SK-N-SH treated with all-trans-retinoic acid at 6 μM for 48 hours (cell line): ENCODE results near the gene RNF114.

ENCODE experiments used
- ATAC-seq: fragments of 200-7000 bp; cut with Tn5 transposase; 3 replicates; pipeline ENCODE4 v1.9.1; 2020; ENCODE audit warnings: mild to moderate bottlenecking, moderate library complexity
- ARNTL ChIP-seq: fragments of 450-650 bp; formaldehyde crosslinking; IDR thresholded peaks from 2 replicates; pipeline ENCODE4 v1.5.0; 2020; ENCODE audit warnings: low read depth, mild to moderate bottlenecking, moderate library complexity, borderline replicate concordance
- BACH2 ChIP-seq: fragments of 250-450 bp; sonication (Bioruptor Pico); IDR thresholded peaks from 2 replicates; pipeline ENCODE4 v1.9.0; 2021; ENCODE audit warnings: mild to moderate bottlenecking, borderline replicate concordance
- CREB5 ChIP-seq: fragments of 250-450 bp; sonication (Bioruptor Pico); IDR thresholded peaks from 2 replicates; pipeline ENCODE4 v1.5.1; 2020; ENCODE audit warnings: low read depth, mild to moderate bottlenecking, moderate library complexity
- ESRRG ChIP-seq: fragments of 250-450 bp; sonication (Bioruptor Pico); IDR thresholded peaks from 2 replicates; pipeline ENCODE4 v1.6.1; 2021; ENCODE audit warnings: mild to moderate bottlenecking
- ISL1 ChIP-seq: fragments of 250-450 bp; sonication (Bioruptor Pico); IDR thresholded peaks from 2 replicates; pipeline ENCODE4 v2.1.2; 2022; ENCODE audit warnings: mild to moderate bottlenecking, moderate library complexity
- OSR1 ChIP-seq: fragments of 250-450 bp; sonication (Bioruptor Pico); IDR thresholded peaks from 2 replicates; pipeline ENCODE4 v1.8.0; 2022; ENCODE audit warnings: moderate library complexity, mild to moderate bottlenecking, inconsistent platforms
- PATZ1 ChIP-seq: fragments of 250-450 bp; sonication (Bioruptor Pico); IDR thresholded peaks from 2 replicates; pipeline ENCODE4 v1.8.0; 2020; ENCODE audit warnings: mild to moderate bottlenecking, moderate library complexity, borderline replicate concordance
- POU6F1 ChIP-seq: fragments of 250-450 bp; sonication (Bioruptor Pico); IDR thresholded peaks from 2 replicates; pipeline ENCODE4 v1.8.0; 2021; ENCODE audit warnings: low read depth, mild to moderate bottlenecking, moderate library complexity, borderline replicate concordance
- PPARA ChIP-seq: fragments of 250-450 bp; sonication (Bioruptor Pico); IDR thresholded peaks from 2 replicates; pipeline ENCODE4 v1.5.0; 2020; ENCODE audit warnings: mild to moderate bottlenecking, borderline replicate concordance
- RARB ChIP-seq: fragments of 250-450 bp; sonication (Bioruptor Pico); IDR thresholded peaks from 2 replicates; pipeline ENCODE4 v1.8.0; 2021; ENCODE audit warnings: mild to moderate bottlenecking, moderate library complexity
- SNAI2 ChIP-seq: fragments of 250-450 bp; sonication (Bioruptor Pico); IDR thresholded peaks from 2 replicates; pipeline ENCODE4 v1.5.0; 2020; ENCODE audit warnings: mild to moderate bottlenecking, moderate library complexity
- TOX ChIP-seq: fragments of 250-450 bp; sonication (Bioruptor Pico); IDR thresholded peaks from 2 replicates; pipeline ENCODE4 v1.8.0; 2021; ENCODE audit warnings: mild to moderate bottlenecking, moderate library complexity, borderline replicate concordance
- TSHZ2 ChIP-seq: fragments of 250-450 bp; sonication (Bioruptor Pico); IDR thresholded peaks from 2 replicates; pipeline ENCODE4 v1.5.0; 2020; ENCODE audit warnings: mild to moderate bottlenecking, moderate library complexity
- ZC3H10 ChIP-seq: fragments of 250-450 bp; sonication (Bioruptor Pico); IDR thresholded peaks from 2 replicates; pipeline ENCODE4 v1.5.1; 2021; ENCODE audit warnings: mild to moderate bottlenecking, moderate library complexity
- ZFP3 ChIP-seq: fragments of 250-450 bp; sonication (Bioruptor Pico); IDR thresholded peaks from 2 replicates; pipeline ENCODE4 v1.5.0; 2020; ENCODE audit warnings: mild to moderate bottlenecking, moderate library complexity
- ZFP30 ChIP-seq: fragments of 450-650 bp; formaldehyde crosslinking; IDR thresholded peaks from 2 replicates; pipeline ENCODE4 v1.5.0; 2022; ENCODE audit warnings: mild to moderate bottlenecking, moderate library complexity
- ZNF565 ChIP-seq: fragments of 450-650 bp; formaldehyde crosslinking; conservative IDR thresholded peaks from 2 replicates; pipeline ENCODE4 v1.5.0; 2020; ENCODE audit warnings: low read depth, mild to moderate bottlenecking, moderate library complexity
- ZNF70 ChIP-seq: fragments of 450-650 bp; formaldehyde crosslinking; IDR thresholded peaks from 2 replicates; pipeline ENCODE4 v1.5.0; 2020; ENCODE audit warnings: mild to moderate bottlenecking, moderate library complexity
- ZNF8 ChIP-seq: fragments of 450-650 bp; formaldehyde crosslinking; IDR thresholded peaks from 2 replicates; pipeline ENCODE4 v1.5.0; 2020; ENCODE audit warnings: mild to moderate bottlenecking, moderate library complexity

The RNF114 gene

GRCh38 chr20:49936153-49937026 is at the start of gene RNF114:
TSS of gene RNF114 (plus strand) at chr20:49936397. CDS start at chr20:49936413, 16 bp downstream.
- TF ChIP-seq ESRRG (CRISPR knock-in tag) (no peak), ZNF8 (CRISPR knock-in tag) (no peak), PPARA (CRISPR knock-in tag) (no peak), CREB5 (CRISPR knock-in tag) (no peak), ZC3H10 (CRISPR knock-in tag) (no peak), ARNTL (CRISPR knock-in tag) (no peak), ISL1 (no peak), ZFP30 (no peak), TSHZ2 (no peak), RARB (CRISPR knock-in tag) (no peak), SNAI2 (CRISPR knock-in tag) (no peak), BACH2 (CRISPR knock-in tag) (no peak), ZFP3 (CRISPR knock-in tag) (no peak), TOX (CRISPR knock-in tag) (no peak), ZNF70 (CRISPR knock-in tag) (no peak), POU6F1 (no peak), ZNF565 (CRISPR knock-in tag) (no peak), PATZ1 (CRISPR knock-in tag) (no peak), OSR1 (CRISPR knock-in tag) (no peak)
- ATAC-seq = peak; percentile 83

GRCh38 chr20:49886571-49887213 is 49.5 kb upstream of the RNF114 start:
- no peak for TF ChIP-seq ZFP30
- no peak for TF ChIP-seq ZNF565 (CRISPR knock-in tag)
- no peak for TF ChIP-seq SNAI2 (CRISPR knock-in tag)
- TF ChIP-seq OSR1 (CRISPR knock-in tag) = no peak
- TF ChIP-seq RARB (CRISPR knock-in tag) = no peak
- no peak for ATAC-seq

GRCh38 chr20:49887251-49888211 is 48.7 kb upstream of the RNF114 start:
- no peak for TF ChIP-seq ZNF565 (CRISPR knock-in tag)
- no peak for TF ChIP-seq ZC3H10 (CRISPR knock-in tag)
- TF ChIP-seq OSR1 (CRISPR knock-in tag) = no peak
- no peak for ATAC-seq
